AG04450 (cell line): ENCODE data around the gene DESI1. TPM values are rescaled to one million over a fixed set of nuclear protein-coding genes. Genes with fewer than 3 reads are reported as not detected.
"Not testable (repeated sequence)": the region's sequence is repeated elsewhere in the genome, so short reads cannot be mapped to it uniquely, and the experiment has no call there.

Experiments used
- CTCF ChIA-PET: fragments of 300-600, 350-600 bp; formaldehyde crosslinking; extraction: SDS; loops from one replicate; lab custom pipeline; 2022; ENCODE audit warnings: antibody characterized with exemption, inconsistent platforms; lab: Charles Lee
- POLR2A ChIA-PET: fragments of 350-600 bp; formaldehyde crosslinking; extraction: SDS; loops from one replicate; lab custom pipeline; 2021; ENCODE audit warnings: antibody characterized with exemption, inconsistent platforms; lab: Yijun Ruan, JAX
- DNase-seq: peaks from one replicate; pipeline ENCODE4 v3.0.0-alpha.2; 2011; ENCODE audit warnings: low read depth, low spot score
- H3K27ac ChIP-seq: one replicate; pipeline ENCODE4 v1.5.1; 2012; ENCODE audit warnings: low read depth, low read length, control low read depth
- H3K27me3 ChIP-seq: one replicate; pipeline ENCODE4 v1.6.0; 2012; ENCODE audit warnings: low read length; ENCODE audit not compliant: control insufficient read depth, insufficient read depth
- H3K4me3 ChIP-seq: 2 replicates; pipeline ENCODE4 v1.5.1; 2011; ENCODE audit warnings: mild to moderate bottlenecking, low read depth, low read length, control low read depth
- H3K9me3 ChIP-seq: 2 replicates; pipeline ENCODE4 v1.5.1; 2012; ENCODE audit warnings: low read length; ENCODE audit not compliant: control insufficient read depth, insufficient read depth
- polyA plus RNA-seq: library from polyadenylated mRNA; depleted of rRNA; stranded (reverse); fragments of >200 nt; gene quantifications from 2 replicates; pipeline ENCODE4 v1.2.3, GENCODE V29; 2011
- TF ChIP-seq, protein P1 (sequence below): IDR thresholded peaks from 2 replicates; pipeline ENCODE4 v1.5.1; 2011; ENCODE audit warnings: low read depth, low read length, control low read depth, inconsistent platforms

The DESI1 gene
- polyA plus RNA-seq, 1 experiment = 22.3 TPM

DNA sequence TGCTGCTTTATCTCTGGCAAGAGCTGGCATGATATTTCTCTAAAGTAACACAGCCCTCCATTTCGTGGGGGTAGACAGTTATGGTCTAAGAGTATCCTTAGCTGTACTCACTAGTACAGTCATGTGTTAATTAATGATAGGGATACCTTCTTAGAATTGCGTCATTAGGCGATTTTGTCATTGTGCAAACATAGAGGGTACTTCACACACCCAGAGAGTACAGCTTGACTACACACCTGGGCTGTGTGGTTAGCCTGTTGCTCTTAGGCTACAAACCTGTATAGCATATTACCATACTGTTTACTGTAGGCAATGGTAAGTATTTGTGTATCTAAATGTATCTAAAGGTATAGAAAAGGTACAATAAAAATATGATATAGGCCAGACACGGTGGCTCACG lies 17.3 kb upstream of the DESI1 start:
- H3K4me3 ChIP-seq = no peak overlapping the region
- TF ChIP-seq, protein P1, sequence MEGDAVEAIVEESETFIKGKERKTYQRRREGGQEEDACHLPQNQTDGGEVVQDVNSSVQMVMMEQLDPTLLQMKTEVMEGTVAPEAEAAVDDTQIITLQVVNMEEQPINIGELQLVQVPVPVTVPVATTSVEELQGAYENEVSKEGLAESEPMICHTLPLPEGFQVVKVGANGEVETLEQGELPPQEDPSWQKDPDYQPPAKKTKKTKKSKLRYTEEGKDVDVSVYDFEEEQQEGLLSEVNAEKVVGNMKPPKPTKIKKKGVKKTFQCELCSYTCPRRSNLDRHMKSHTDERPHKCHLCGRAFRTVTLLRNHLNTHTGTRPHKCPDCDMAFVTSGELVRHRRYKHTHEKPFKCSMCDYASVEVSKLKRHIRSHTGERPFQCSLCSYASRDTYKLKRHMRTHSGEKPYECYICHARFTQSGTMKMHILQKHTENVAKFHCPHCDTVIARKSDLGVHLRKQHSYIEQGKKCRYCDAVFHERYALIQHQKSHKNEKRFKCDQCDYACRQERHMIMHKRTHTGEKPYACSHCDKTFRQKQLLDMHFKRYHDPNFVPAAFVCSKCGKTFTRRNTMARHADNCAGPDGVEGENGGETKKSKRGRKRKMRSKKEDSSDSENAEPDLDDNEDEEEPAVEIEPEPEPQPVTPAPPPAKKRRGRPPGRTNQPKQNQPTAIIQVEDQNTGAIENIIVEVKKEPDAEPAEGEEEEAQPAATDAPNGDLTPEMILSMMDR = no peak
- no peaks in the 10 kb centered on the region for H3K9me3 ChIP-seq
- ChIA-PET CTCF (no interaction called here), POLR2A (no interaction called here)
- H3K27ac ChIP-seq = no peak overlapping the region
- H3K27me3 ChIP-seq = no peaks in the 10 kb centered on the region
- DNase-seq = no peak

DNA sequence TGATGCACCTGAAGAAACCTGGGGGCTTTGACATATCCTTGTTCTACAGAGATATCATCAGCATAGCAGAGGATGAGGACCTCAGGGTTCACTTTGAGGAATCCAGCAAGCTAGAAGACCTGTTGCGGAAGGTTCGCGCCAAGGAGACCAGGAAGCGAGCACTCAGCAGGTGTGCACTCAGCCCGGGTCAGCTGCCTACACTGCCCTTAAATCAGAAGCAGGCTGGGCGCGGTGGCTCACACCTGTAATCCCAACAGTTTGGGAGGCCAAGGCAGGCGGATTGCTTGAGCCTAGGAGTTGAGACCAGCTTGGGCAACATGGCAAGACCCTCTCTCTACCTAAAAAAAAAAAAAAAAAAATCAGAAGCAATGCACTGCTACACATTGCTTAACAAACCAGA lies 16.8 kb upstream of the DESI1 start:
- H3K9me3 ChIP-seq, H3K27ac ChIP-seq, CTCF ChIA-PET, H3K27me3 ChIP-seq, DNase-seq, H3K4me3 ChIP-seq, POLR2A ChIA-PET: not testable (repeated sequence)

DNA sequence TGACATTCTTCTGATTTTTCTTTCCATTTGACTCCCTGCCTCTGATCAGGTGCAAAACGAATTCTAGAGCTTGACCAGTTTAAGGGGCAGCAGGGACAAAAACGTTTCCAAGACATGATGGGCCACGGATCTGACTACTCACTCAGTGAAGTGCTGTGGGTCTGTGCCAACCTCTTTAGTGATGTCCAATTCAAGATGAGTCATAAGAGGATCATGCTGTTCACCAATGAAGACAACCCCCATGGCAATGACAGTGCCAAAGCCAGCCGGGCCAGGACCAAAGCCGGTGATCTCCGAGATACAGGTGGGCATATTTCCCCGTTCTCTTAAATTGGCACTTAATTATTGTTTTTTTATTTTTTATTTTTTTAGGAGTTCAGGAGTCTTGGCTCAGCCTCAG lies 15.6 kb upstream of the DESI1 start:
- Histone ChIP-seq H3K4me3 (no peak overlapping the region), H3K9me3 (no peaks in the 10 kb centered on the region), H3K27me3 (no peaks in the 10 kb centered on the region), H3K27ac (no peak overlapping the region)
- no peak for DNase-seq
- TF ChIP-seq, protein P1 = no peak
- ChIA-PET POLR2A (no interaction called here), CTCF (no interaction called here)

DNA sequence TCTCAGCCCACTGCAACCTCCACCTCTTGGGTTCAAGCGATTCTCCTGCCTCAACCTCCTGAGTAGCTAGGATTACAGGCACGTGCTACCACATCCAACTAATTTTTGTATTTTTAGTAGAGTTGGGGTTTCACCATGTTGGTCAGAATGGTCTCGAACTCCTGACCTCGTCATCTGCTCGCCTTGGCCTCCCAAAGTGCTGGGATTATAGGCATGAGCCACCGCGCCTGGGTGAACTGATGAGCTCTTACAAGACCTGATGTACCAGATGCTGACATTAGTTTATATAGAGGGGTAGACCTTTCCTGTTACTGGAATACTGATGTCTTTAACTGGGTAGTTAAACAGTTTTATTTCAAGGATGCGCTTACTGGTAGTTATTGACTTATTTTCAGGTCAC lies 13.8 kb upstream of the DESI1 start:
- CTCF ChIA-PET = interaction anchor here (0.8 kb wide), 1 partner anchor 64 kb away, joined by 4 read pairs; no protein-coding TSS in a partner anchor
- not testable (repeated sequence) for H3K27me3 ChIP-seq, H3K9me3 ChIP-seq, H3K4me3 ChIP-seq, H3K27ac ChIP-seq, DNase-seq
- POLR2A ChIA-PET = interaction anchor here (1.3 kb wide), 1 partner anchor 14 kb away, joined by 3 read pairs; the partner anchor contains the start of genes DESI1 and XRCC6

DNA sequence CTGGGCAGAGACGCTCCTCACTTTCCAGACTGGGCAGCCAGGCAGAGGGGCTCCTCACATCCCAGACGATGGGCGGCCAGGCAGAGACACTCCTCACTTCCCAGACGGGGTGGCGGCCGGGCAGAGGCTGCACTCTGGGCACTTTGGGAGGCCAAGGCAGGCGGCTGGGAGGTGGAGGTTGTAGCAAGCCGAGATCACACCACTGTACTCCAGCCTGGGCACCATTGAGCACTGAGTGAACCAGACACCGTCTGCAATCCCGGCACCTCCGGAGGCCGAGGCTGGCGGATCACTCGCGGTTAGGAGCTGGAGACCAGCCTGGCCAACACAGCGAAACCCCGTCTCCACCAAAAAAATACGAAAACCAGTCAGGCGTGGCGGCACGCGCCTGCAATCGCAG lies 10.8 kb upstream of the DESI1 start:
- H3K9me3 ChIP-seq, CTCF ChIA-PET, POLR2A ChIA-PET, H3K4me3 ChIP-seq, H3K27me3 ChIP-seq, DNase-seq, H3K27ac ChIP-seq: not testable (repeated sequence)

DNA sequence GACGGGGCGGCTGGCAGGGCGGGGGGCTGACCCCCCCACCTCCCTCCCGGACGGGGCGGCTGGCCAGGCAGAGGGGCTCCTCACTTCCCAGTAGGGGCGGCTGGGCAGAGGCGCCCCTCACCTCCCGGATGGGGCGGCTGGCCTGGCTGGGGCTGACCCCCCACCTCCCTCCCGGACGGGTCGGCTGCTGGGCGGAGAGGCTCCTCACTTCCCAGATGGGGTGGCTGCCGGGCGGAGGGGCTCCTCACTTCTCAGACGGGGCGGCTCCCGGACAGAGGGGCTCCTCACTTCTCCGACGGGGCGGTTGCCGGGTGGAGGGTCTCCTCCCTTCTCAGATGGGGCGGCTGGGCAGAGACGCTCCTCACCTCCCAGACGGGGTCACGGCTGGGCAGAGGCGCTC lies 10.3 kb upstream of the DESI1 start:
- H3K27me3 ChIP-seq, DNase-seq, H3K9me3 ChIP-seq, POLR2A ChIA-PET, CTCF ChIA-PET, H3K27ac ChIP-seq, H3K4me3 ChIP-seq: not testable (repeated sequence)

DNA sequence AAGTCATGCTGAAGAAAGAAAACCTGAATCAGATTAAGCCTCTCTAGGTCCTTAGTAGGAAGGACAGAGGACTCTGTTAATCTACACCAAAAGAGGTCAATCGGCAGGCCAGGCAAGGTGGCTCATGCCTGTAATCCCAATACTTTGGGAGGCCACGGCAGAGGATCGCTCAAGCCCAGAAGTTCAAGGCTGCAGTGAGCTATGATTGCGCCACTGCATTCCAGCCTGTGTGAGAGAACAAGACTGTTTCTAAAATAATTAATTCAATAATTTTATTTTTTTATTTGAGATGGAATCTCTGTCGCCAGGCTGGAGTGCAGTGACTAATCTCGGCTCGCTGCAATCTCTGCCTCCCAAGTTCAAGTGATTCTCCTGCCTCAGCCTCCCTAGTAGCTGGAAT lies 4.7 kb upstream of the DESI1 start:
- POLR2A ChIA-PET = no interaction called here
- H3K9me3 ChIP-seq = no peaks in the 10 kb centered on the region; the same call in 1 of the 2 replicates
- CTCF ChIA-PET = interaction anchor here (0.6 kb wide), 1 partner anchor 69 kb away, joined by 3 read pairs; no protein-coding TSS in a partner anchor
- H3K27me3 ChIP-seq = no peaks in the 10 kb centered on the region
- no peak overlapping the region for H3K4me3 ChIP-seq
- H3K27ac ChIP-seq = no peak overlapping the region
- TF ChIP-seq, protein P1 = no peak
- no peak for DNase-seq
